Measurements from ENCODE around the gene NDUFV2. TPM values are rescaled to one million over a fixed set of nuclear protein-coding genes. Genes with fewer than 3 reads are reported as not detected.

The NDUFV2 gene
- total RNA-seq, 2 donors from 2014 or later: 175 to 203 TPM

- Histone ChIP-seq H3K4me3 (no peak overlapping the region), H3K27me3 (no peaks in the 10 kb centered on the region), H3K36me3 (no peaks in the 10 kb centered on the region), H3K9ac (ENCODE audit: low read depth in 2 of 2, low read length in 2 of 2) (no peak overlapping the region), H3K27ac (peak overlapping the region; percentile 21), H3K4me1 (peaks cover 20% of the 10 kb centered on the region), H3K9me3 (no peaks in the 10 kb centered on the region)
- no peak for TF ChIP-seq CTCF (IDR thresholded peaks at IDR 0.05)
- DNase-seq: no peak
- intact Hi-C loops (cut with DNase I): no loop called here
Measured at GRCh38 chr18:9106800-9107584, 4.5 kb downstream of the NDUFV2 start.

GRCh38 chr18:9108911-9109310 is 6.4 kb downstream of the NDUFV2 start:
- Histone ChIP-seq H3K36me3 (no peaks in the 10 kb centered on the region), H3K27ac (no peak overlapping the region), H3K27me3 (no peaks in the 10 kb centered on the region), H3K9ac (ENCODE audit: low read depth in 2 of 2, low read length in 2 of 2) (no peak overlapping the region), H3K4me3 (no peak overlapping the region), H3K4me1 (peaks cover 32% of the 10 kb centered on the region), H3K9me3 (no peaks in the 10 kb centered on the region)
- no peak for DNase-seq
- TF ChIP-seq CTCF (IDR thresholded peaks at IDR 0.05): no peak
- intact Hi-C loops (cut with DNase I): no loop called here

GRCh38 chr18:9109523-9109922 is 7.0 kb downstream of the NDUFV2 start:
- Histone ChIP-seq H3K9ac (ENCODE audit: low read depth in 2 of 2, low read length in 2 of 2) (no peak overlapping the region), H3K9me3 (no peaks in the 10 kb centered on the region), H3K27ac (no peak overlapping the region), H3K4me3 (no peak overlapping the region), H3K36me3 (no peaks in the 10 kb centered on the region), H3K4me1 (peaks cover 34% of the 10 kb centered on the region), H3K27me3 (no peaks in the 10 kb centered on the region)
- DNase-seq: no peak
- intact Hi-C loops (cut with DNase I): no loop called here
- TF ChIP-seq CTCF (IDR thresholded peaks at IDR 0.05): no peak

- TF ChIP-seq CTCF (IDR thresholded peaks at IDR 0.05): no peak
- H3K27ac ChIP-seq: no peak overlapping the region
Measured at GRCh38 chr18:9113468-9114149, 11.1 kb downstream of the NDUFV2 start.

GRCh38 chr18:9115984-9116383 is 13.5 kb downstream of the NDUFV2 start:
- Histone ChIP-seq H3K9ac (ENCODE audit: low read depth in 2 of 2, low read length in 2 of 2) (no peak overlapping the region), H3K27ac (no peak overlapping the region), H3K4me1 (peaks cover 14% of the 10 kb centered on the region), H3K4me3 (no peak overlapping the region), H3K9me3 (no peaks in the 10 kb centered on the region), H3K27me3 (no peaks in the 10 kb centered on the region), H3K36me3 (no peaks in the 10 kb centered on the region)
- DNase-seq: no peak
- intact Hi-C loops (cut with DNase I): no loop called here
- no peak for TF ChIP-seq CTCF (IDR thresholded peaks at IDR 0.05)

More at GRCh38 chr18:9113468-9114149, 11.1 kb downstream of the NDUFV2 start:
- intact Hi-C loops (cut with DNase I): no loop called here
- Histone ChIP-seq H3K9me3 (no peaks in the 10 kb centered on the region), H3K27me3 (no peaks in the 10 kb centered on the region), H3K9ac (ENCODE audit: low read depth in 2 of 2, low read length in 2 of 2) (no peak overlapping the region), H3K4me3 (no peak overlapping the region), H3K36me3 (no peaks in the 10 kb centered on the region), H3K4me1 (peaks cover 19% of the 10 kb centered on the region)
- no peak for DNase-seq
